ENCODE results near the gene PODN. TPM values are rescaled to one million over a fixed set of nuclear protein-coding genes. Genes with fewer than 3 reads are reported as not detected.

Gene PODN
- total RNA-seq, 1 donor from 2014 or later = 56.5 TPM

- no peak overlapping the region for H3K27ac ChIP-seq
- peaks cover 5% of the 10 kb centered on the region for H3K4me1 ChIP-seq
- DNase-seq (no peak), ATAC-seq (no peak)
- H3K27me3 ChIP-seq = no peaks in the 10 kb centered on the region
- intact Hi-C loops (cut with DNase I) = no loop called here
- TF ChIP-seq CTCF (IDR thresholded peaks at IDR 0.05) = no peak
- peaks cover 17% of the 10 kb centered on the region for H3K36me3 ChIP-seq
- H3K4me3 ChIP-seq = no peak overlapping the region
- H3K9me3 ChIP-seq = no peaks in the 10 kb centered on the region
Measured at GRCh38 chr1:53026254-53026653, 35.8 kb upstream of the PODN start.

GRCh38 chr1:53031732-53032131 lies 30.3 kb upstream of the PODN start:
- DNase-seq (no peak), ATAC-seq (no peak)
- peaks cover 4% of the 10 kb centered on the region for H3K4me1 ChIP-seq
- intact Hi-C loops (cut with DNase I) = no loop called here
- H3K36me3 ChIP-seq = peaks cover 24% of the 10 kb centered on the region
- no peaks in the 10 kb centered on the region for H3K27me3 ChIP-seq
- no peak overlapping the region for H3K27ac ChIP-seq
- H3K4me3 ChIP-seq = no peak overlapping the region
- no peak for TF ChIP-seq CTCF (IDR thresholded peaks at IDR 0.05)
- H3K9me3 ChIP-seq = no peaks in the 10 kb centered on the region

- H3K4me3 ChIP-seq = no peak overlapping the region
- H3K27ac ChIP-seq = no peak overlapping the region
- no peak for TF ChIP-seq CTCF (IDR thresholded peaks at IDR 0.05)
- H3K27me3 ChIP-seq = no peaks in the 10 kb centered on the region
- ATAC-seq (no peak), DNase-seq (no peak)
- H3K4me1 ChIP-seq = no peaks in the 10 kb centered on the region
- peaks cover 29% of the 10 kb centered on the region for H3K36me3 ChIP-seq
- no peaks in the 10 kb centered on the region for H3K9me3 ChIP-seq
- intact Hi-C loops (cut with DNase I) = no loop called here
Measured at GRCh38 chr1:53037159-53037558, 24.9 kb upstream of the PODN start.

GRCh38 chr1:53038566-53038965 lies 23.4 kb upstream of the PODN start:
- Histone ChIP-seq H3K4me3 (no peak overlapping the region), H3K36me3 (peaks cover 24% of the 10 kb centered on the region), H3K27me3 (no peaks in the 10 kb centered on the region), H3K4me1 (no peaks in the 10 kb centered on the region), H3K27ac (no peak overlapping the region), H3K9me3 (no peaks in the 10 kb centered on the region)
- no peak for TF ChIP-seq CTCF (IDR thresholded peaks at IDR 0.05)
- DNase-seq = no peak
- intact Hi-C loops (cut with DNase I) = no loop called here
- ATAC-seq = no peak

GRCh38 chr1:53043271-53043670 lies 18.7 kb upstream of the PODN start:
- H3K27ac ChIP-seq = no peak overlapping the region
- TF ChIP-seq CTCF (IDR thresholded peaks at IDR 0.05) = no peak
- no peaks in the 10 kb centered on the region for H3K9me3 ChIP-seq
- intact Hi-C loops (cut with DNase I) = no loop called here
- DNase-seq = no peak
- H3K27me3 ChIP-seq = no peaks in the 10 kb centered on the region
- peaks cover 7% of the 10 kb centered on the region for H3K4me1 ChIP-seq
- H3K36me3 ChIP-seq = peaks cover 26% of the 10 kb centered on the region
- no peak for ATAC-seq
- no peak overlapping the region for H3K4me3 ChIP-seq

GRCh38 chr1:53044926-53045325 lies 17.1 kb upstream of the PODN start:
- ATAC-seq = no peak
- intact Hi-C loops (cut with DNase I) = no loop called here

More at GRCh38 chr1:53044926-53045325, 17.1 kb upstream of the PODN start:
- no peaks in the 10 kb centered on the region for H3K27me3 ChIP-seq
- peaks cover 17% of the 10 kb centered on the region for H3K4me1 ChIP-seq
- peaks cover 29% of the 10 kb centered on the region for H3K36me3 ChIP-seq
- DNase-seq = no peak
- no peak overlapping the region for H3K4me3 ChIP-seq
- TF ChIP-seq CTCF (IDR thresholded peaks at IDR 0.05) = no peak
- no peaks in the 10 kb centered on the region for H3K9me3 ChIP-seq
- H3K27ac ChIP-seq = no peak overlapping the region
